Urinary bladder (tissue), 4 donors: ENCODE measurements around the gene TSNAX. TPM values are rescaled to one million over a fixed set of nuclear protein-coding genes. Genes with fewer than 3 reads are reported as not detected.
"Not testable (repeated sequence)": the region's sequence is repeated elsewhere in the genome, so short reads cannot be mapped to it uniquely, and the experiment has no call there.

Experiments used
- DNase-seq: peaks from one replicate; pipeline ENCODE4 v3.0.0-alpha.2; 2015; ENCODE audit errors: extremely low spot score
- H3K27ac ChIP-seq: one replicate; pipeline ENCODE4 v1.5.1; 2013; ENCODE audit warnings: low read depth, mild to moderate bottlenecking, moderate library complexity
- H3K36me3 ChIP-seq: one replicate; pipeline ENCODE4 v1.6.1; 2013; ENCODE audit warnings: mild to moderate bottlenecking, moderate library complexity; ENCODE audit not compliant: insufficient read depth
- H3K4me1 ChIP-seq: one replicate; pipeline ENCODE4 v1.6.1; 2013; ENCODE audit warnings: mild to moderate bottlenecking, moderate library complexity; ENCODE audit not compliant: insufficient read depth
- H3K4me3 ChIP-seq: one replicate; pipeline ENCODE4 v1.5.1; 2013; ENCODE audit warnings: low read depth, low read length
- WGBS: extraction: QIAGEN DNeasy Blood & Tissue Kit; methylation state at CpG from one replicate; pipeline ENCODE4 v1.1.7; 2013; 5-methylcytosine and 5-hydroxymethylcytosine counted together
- polyA plus RNA-seq: library from polyadenylated mRNA; stranded (reverse); fragments of 200-250 nt; gene quantifications from one replicate; pipeline ENCODE4 v1.2.3, GENCODE V29; 2013
- total RNA-seq: library from RNA; depleted of rRNA; stranded (reverse); fragments of >200 nt; gene quantifications from one replicate; pipeline ENCODE4 v1.2.3, GENCODE V29; 2014
- donor health status: healthy with polysubstance abuse.
- donor health status: healthy.

Gene TSNAX
- total and polyA plus RNA-seq, 2 donors, result 35.4 to 64.0 TPM

DNA sequence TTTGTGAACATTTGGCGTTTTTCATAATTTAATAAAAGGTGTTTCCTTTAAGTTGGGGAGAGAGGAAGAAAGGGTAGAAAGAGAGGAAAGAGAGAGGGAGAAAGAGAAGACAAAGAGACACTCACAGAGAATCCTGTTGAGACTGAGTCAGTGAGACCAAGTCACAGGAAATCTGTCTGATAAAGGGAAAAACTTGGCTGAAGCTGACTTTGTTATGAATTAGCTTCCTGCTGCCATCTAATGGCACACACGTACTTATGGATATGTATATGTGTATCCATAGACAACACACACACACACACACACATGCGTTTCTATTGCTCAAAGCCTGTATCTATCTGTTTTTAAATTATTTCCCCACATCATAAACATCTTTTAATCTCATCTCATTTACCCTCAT lies 55.6 kb downstream of the TSNAX start:
- WGBS, result 33% methylated on average over 3 of the region's 3 CpGs
- H3K4me3 ChIP-seq, result no peak overlapping the region

DNA sequence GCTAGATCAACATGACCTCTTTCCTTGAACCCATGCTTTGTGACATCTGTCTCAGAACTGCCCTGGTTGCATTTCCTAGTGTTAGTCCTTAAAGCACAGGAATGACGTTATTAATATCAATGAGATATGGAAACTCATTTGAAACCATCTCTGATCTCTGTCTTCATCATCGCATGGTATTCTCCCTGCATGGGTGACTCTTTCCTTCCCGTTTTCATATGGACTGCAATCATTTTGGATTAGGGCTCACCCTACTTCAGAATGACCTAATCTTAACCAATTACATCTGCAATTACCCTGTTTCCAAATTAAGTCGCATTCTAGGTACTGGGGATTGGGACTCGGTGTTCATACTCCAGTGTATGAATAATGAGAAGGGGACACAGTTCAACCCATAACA lies 56.5 kb downstream of the TSNAX start:
- Histone ChIP-seq H3K4me3 (no peak overlapping the region), H3K36me3 (no peaks in the 10 kb centered on the region), H3K27ac (no peak overlapping the region), H3K4me1 (no peaks in the 10 kb centered on the region)
- no peak for DNase-seq
- WGBS, result 78% methylated on average over 5 of the region's 5 CpGs

More for the DNA sequence above, 55.6 kb downstream of the TSNAX start:
- H3K27ac ChIP-seq, result no peak overlapping the region
- H3K4me1 ChIP-seq, result no peaks in the 10 kb centered on the region
- H3K36me3 ChIP-seq, result no peaks in the 10 kb centered on the region
- no peak for DNase-seq

DNA sequence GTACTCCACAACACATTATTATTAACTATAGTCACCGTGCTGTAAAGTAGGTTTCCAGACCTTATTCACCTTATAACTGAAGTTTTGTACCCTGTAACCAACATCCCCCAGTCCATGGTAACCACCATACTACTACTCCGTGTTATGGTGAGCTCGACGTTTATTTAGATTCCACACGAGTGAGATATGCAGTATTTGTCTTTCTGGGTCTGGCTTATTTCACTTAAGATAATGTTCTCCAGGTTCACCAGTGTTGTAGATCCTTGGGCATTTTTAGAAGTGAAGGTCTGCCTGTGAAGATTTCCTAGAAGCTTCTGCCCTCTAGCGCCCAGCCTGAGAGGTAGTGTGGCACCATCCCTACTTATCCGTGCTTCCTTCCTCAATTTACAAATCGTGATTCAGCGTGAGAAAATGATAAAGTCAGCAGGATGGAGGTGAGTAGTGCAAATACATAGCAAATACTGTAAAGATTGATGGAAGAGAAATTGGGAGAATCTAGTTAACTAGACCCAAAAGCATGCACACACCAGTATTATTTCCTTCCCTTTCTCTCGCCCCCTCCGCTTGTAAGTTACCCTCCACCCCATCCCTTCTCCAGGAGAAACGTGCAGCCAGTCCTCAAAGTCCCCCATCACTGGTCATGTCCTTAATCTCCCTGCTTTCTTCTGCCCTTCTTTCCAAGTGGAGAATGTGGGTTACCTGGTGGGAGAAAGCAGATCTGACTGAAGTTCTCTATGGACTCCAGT lies 62.2 kb downstream of the TSNAX start:
- H3K36me3 ChIP-seq, result no peaks in the 10 kb centered on the region
- H3K4me3 ChIP-seq, result no peak overlapping the region
- H3K27ac ChIP-seq, result no peak overlapping the region
- H3K4me1 ChIP-seq, result no peaks in the 10 kb centered on the region
- WGBS, result 21% methylated on average over 12 of the region's 12 CpGs
- no peak for DNase-seq

DNA sequence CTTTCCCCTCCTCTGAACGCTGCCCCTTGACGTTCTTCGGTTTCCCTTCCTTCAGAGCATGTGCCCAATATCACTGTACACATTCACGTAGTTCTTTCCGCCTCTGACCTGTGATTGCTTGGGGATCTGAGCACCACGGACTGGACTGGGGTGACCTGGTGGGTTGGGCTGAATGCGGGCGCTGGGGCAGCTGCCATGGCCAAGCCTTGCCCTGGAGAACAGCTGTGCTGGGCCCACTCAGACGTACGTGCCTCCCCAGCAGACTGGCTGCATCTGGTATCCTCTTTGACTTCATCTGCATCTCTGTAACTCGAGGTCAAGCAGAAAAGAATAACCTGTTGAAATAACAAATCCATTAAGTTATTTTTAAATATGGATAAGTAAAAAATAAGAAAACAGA lies 63.0 kb downstream of the TSNAX start:
- H3K36me3 ChIP-seq, result no peaks in the 10 kb centered on the region
- WGBS, result 72% methylated on average over 11 of the region's 11 CpGs
- H3K4me3 ChIP-seq, result no peak overlapping the region

GRCh38 chr1:231592809-231593208 lies 64.3 kb downstream of the TSNAX start:
- H3K27ac ChIP-seq, result no peak overlapping the region
- no peaks in the 10 kb centered on the region for H3K4me1 ChIP-seq
- no peak overlapping the region for H3K4me3 ChIP-seq
- H3K36me3 ChIP-seq, result no peaks in the 10 kb centered on the region
- DNase-seq, result no peak
- WGBS, result 92% methylated on average over 1 of the region's 1 CpG

More for the DNA sequence above, 63.0 kb downstream of the TSNAX start:
- DNase-seq, result no peak
- H3K27ac ChIP-seq, result no peak overlapping the region
- H3K4me1 ChIP-seq, result no peaks in the 10 kb centered on the region

- WGBS, result 97% methylated on average over 1 of the region's 1 CpG
- not testable (repeated sequence) for H3K27ac ChIP-seq, H3K36me3 ChIP-seq, H3K4me3 ChIP-seq, DNase-seq, H3K4me1 ChIP-seq
These were observed 64.8 kb downstream of the TSNAX start for GRCh38 chr1:231593264-231593663.

GRCh38 chr1:231594123-231594522 lies 65.7 kb downstream of the TSNAX start:
- no peak for DNase-seq
- Histone ChIP-seq H3K4me1 (no peaks in the 10 kb centered on the region), H3K4me3 (no peak overlapping the region), H3K36me3 (no peaks in the 10 kb centered on the region), H3K27ac (no peak overlapping the region)
- WGBS, result 63% methylated on average over 2 of the region's 2 CpGs

GRCh38 chr1:231594749-231595148 lies 66.3 kb downstream of the TSNAX start:
- Histone ChIP-seq H3K4me3 (no peak overlapping the region), H3K36me3 (no peaks in the 10 kb centered on the region), H3K27ac (no peak overlapping the region), H3K4me1 (no peaks in the 10 kb centered on the region)
- 82% methylated on average over 4 of the region's 4 CpGs for WGBS
- DNase-seq, result no peak

DNA sequence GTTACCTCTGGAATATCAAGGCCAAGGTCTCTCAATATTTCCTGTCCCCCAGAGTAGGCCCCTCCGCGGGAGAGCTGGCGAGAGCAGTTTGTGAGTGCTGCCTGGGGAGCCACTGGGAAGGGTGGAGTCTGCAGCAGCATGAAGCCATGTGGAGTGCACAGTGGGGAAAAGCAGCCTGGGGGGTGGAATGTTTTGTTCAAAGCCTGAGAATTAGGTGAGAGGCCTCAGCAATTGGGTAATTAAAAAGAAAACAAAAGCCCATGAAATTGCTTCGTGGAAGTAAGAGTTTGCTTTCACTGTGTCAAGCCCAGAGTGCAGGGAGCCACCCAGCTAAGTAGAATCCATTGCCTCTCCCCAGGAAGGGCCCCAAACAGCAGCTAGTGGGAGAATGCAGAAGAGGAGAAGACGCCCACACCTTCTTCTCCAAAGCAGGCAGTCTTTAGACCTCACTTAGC lies 67.9 kb downstream of the TSNAX start:
- Histone ChIP-seq H3K36me3 (no peaks in the 10 kb centered on the region), H3K4me1 (no peaks in the 10 kb centered on the region), H3K27ac (no peak overlapping the region), H3K4me3 (no peak overlapping the region)
- WGBS, result 42% methylated on average over 5 of the region's 5 CpGs
- no peak for DNase-seq

DNA sequence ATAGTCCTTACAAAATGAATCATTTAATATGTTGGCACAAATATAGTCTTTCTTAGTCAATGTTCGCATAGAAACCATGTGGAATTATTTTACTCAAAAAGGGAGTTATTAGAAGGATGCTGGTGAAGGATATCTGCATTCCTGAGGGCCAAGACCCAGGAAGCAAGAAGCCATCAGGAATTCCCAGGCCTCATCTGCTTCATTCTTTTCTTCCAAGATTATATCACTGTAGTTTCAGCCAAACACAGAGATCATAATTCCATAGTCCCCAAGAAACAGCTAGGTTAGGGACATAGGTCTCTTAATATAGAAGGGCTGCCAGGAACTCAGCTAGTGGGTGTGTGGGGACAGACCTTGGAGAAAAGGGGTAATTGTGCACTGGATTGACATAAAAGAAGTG lies 69.5 kb downstream of the TSNAX start:
- no peaks in the 10 kb centered on the region for H3K36me3 ChIP-seq
- no peaks in the 10 kb centered on the region for H3K4me1 ChIP-seq
- H3K4me3 ChIP-seq, result no peak overlapping the region
- WGBS, result 86% methylated on average over 1 of the region's 1 CpG
- no peak for DNase-seq
- H3K27ac ChIP-seq, result no peak overlapping the region

DNA sequence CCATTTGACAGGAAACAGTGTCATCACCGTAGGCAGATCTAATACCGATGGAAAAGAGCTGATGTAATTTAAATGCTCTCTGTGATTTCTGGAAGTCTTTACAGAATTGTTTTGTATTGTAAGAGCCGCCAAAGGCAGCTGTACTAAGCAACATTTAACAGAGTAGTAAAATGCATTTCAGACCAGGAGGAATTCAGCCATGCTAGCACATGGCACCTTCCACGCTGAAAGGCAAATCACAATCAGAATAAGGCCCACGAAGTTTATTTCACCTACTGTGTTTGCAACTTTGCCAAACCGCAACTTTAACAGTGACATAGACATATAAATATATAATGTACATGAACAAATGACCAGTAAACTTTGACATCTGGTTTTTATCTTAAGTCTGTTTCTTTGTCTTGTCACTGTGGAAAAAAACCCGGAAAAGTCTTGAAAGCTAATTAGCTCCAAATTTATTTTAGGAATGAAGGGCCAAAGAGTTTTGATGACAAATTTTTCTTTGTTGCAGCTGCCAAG lies 72.0 kb downstream of the TSNAX start:
- no peak overlapping the region for H3K27ac ChIP-seq
- WGBS, result 17% methylated on average over 7 of the region's 7 CpGs

DNA sequence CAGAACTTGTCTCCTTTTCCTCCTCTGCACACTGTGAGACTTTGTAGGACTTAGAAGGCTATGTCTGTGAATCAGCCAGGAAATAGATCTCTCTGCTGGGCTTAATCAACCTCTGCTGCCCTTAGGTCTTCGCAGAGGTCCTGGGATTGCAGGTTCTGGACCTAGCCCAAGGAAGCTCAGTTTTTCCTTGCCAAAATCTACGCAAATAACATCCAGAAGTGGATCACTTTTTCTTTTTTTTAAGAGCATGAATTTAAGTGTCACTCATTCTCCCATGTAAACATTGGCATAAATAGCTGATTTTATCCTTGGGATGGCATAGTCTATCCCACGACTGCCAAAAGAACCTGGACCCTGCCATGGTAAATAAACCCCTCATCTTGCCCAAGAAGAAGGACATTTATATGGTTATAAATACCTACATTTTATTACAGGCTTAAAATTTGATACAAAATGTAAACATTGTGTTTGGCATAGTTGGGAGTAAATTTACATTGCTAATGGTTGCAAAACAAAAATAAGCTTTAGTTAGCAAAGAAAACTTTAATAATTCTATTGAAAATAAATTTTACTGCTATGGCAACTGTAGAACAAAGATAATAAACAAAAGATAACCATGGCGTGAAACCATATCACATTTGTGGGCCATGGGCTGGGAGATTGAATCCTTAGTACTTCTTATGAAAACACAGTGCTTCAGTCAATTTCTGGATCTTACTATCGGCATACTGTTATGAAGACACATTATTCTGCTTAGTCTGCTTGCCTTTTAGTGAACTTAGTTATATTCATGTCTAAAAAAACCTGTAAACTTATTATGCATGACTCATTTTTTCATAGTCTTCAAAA lies 73.6 kb downstream of the TSNAX start:
- Histone ChIP-seq H3K4me3 (no peak overlapping the region), H3K36me3 (no peaks in the 10 kb centered on the region), H3K27ac (no peak overlapping the region), H3K4me1 (no peaks in the 10 kb centered on the region)
- no peak for DNase-seq
- WGBS, result 14% methylated on average over 5 of the region's 5 CpGs

More for the DNA sequence above, 72.0 kb downstream of the TSNAX start:
- Histone ChIP-seq H3K4me3 (no peak overlapping the region), H3K4me1 (no peaks in the 10 kb centered on the region), H3K36me3 (no peaks in the 10 kb centered on the region)
- DNase-seq, result peak; percentile 32

DNA sequence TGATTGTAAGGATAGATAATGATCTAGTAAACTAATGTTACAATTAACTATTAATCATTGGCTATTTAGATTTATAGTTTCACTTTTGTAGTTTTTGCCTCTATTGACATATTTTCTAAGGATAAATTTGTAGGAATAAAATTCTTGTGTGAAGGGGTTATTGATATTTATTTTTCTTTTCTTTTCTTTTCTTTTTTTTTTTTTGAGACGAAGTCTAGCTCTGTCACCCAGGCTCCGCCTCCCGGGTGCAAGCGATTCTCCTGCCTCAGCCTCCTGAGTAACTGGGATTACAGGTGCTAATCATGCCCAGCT lies 74.2 kb downstream of the TSNAX start:
- Histone ChIP-seq H3K27ac (no peak overlapping the region), H3K4me3 (no peak overlapping the region), H3K36me3 (no peaks in the 10 kb centered on the region), H3K4me1 (no peaks in the 10 kb centered on the region)
- WGBS, result 81% methylated on average over 4 of the region's 4 CpGs
- no peak for DNase-seq
